K562 (cell line): ENCODE results near the gene PIK3CA. TPM values are rescaled to one million over a fixed set of nuclear protein-coding genes. Genes with fewer than 3 reads are reported as not detected.

Experiments used
- ATF6 ChIP-seq: sonication (generic); formaldehyde crosslinking; IDR thresholded peaks from 2 replicates; pipeline ENCODE4 v1.4.0; 2020; ENCODE audit warnings: mild to moderate bottlenecking, missing genetic modification reagents
- BRCA1 ChIP-seq, 2 experiments: fragments of 450-650 bp in 1 of 2; sonication (generic) in 1 of 2; formaldehyde crosslinking in 1 of 2; IDR thresholded peaks; 2 replicates each; pipeline versions ENCODE4 v1.5.0 to v1.6.1; 2017 to 2020; ENCODE audit warnings: mild to moderate bottlenecking in 1 of 2, missing genetic modification reagents in 1 of 2
- CREB1 ChIP-seq, 2 experiments: sonication (generic) in 1 of 2; formaldehyde crosslinking in 1 of 2; IDR thresholded peaks; 2 replicates each; pipeline versions ENCODE4 v1.6.1 to v1.8.0; 2012 to 2022; ENCODE audit warnings: inconsistent platforms in 1 of 2, mild to moderate bottlenecking in 1 of 2, missing genetic modification reagents in 1 of 2, moderate library complexity in 1 of 2
- DACH1 ChIP-seq: fragments of 450-650 bp; IDR thresholded peaks from 2 replicates; pipeline ENCODE4 v1.6.1; 2018; ENCODE audit not compliant: partially characterized antibody
- EWSR1 ChIP-seq: fragments of 450-650 bp; IDR thresholded peaks from 2 replicates; pipeline ENCODE4 v1.6.1; 2018; ENCODE audit warnings: borderline replicate concordance, mild to moderate bottlenecking, low read depth, moderate library complexity; ENCODE audit not compliant: partially characterized antibody
- GABPA ChIP-seq: fragments of 200-800 bp; sonication (Bioruptor generic); conservative IDR thresholded peaks from 2 replicates; pipeline ENCODE4 v1.6.1; 2016; ENCODE audit warnings: low read depth, missing genetic modification characterization, missing compliant biosample characterization
- KLF13 ChIP-seq: fragments of 450-650 bp; IDR thresholded peaks from 2 replicates; pipeline ENCODE4 v1.6.1; 2016; ENCODE audit warnings: missing genetic modification characterization, low read depth, mild to moderate bottlenecking, missing compliant biosample characterization, moderate library complexity, borderline replicate concordance
- PHF20 ChIP-seq: fragments of 450-650 bp; IDR thresholded peaks from 2 replicates; pipeline ENCODE4 v1.6.1; 2018; ENCODE audit not compliant: partially characterized antibody
- PREB ChIP-seq: sonication (generic); formaldehyde crosslinking; IDR thresholded peaks from 2 replicates; pipeline ENCODE4 v1.8.1; 2023; ENCODE audit warnings: mild to moderate bottlenecking, missing genetic modification reagents
- PRMT5 ChIP-seq: sonication (generic); formaldehyde crosslinking; IDR thresholded peaks from 2 replicates; pipeline ENCODE4 v1.5.0; 2020; ENCODE audit warnings: missing genetic modification reagents
- RUNX1 ChIP-seq: sonication (generic); IDR thresholded peaks from 2 replicates; pipeline ENCODE4 v1.6.1; 2016; ENCODE audit warnings: antibody characterized with exemption, low read depth
- SETDB1 ChIP-seq: IDR thresholded peaks from one replicate; pipeline ENCODE4 v1.6.1; 2012; ENCODE audit warnings: low read length, control low read depth, inconsistent platforms
- ZNF263 ChIP-seq: sonication (generic); formaldehyde crosslinking; IDR thresholded peaks from 2 replicates; pipeline ENCODE4 v1.8.0; 2022; ENCODE audit warnings: mild to moderate bottlenecking, missing genetic modification reagents, borderline replicate concordance
- ZNF407 ChIP-seq: fragments of 450-650 bp; IDR thresholded peaks from 2 replicates; pipeline ENCODE4 v1.6.1; 2016; ENCODE audit warnings: low read depth
- ZNF75A ChIP-seq: fragments of 450-650 bp; formaldehyde crosslinking; IDR thresholded peaks from 2 replicates; pipeline ENCODE4 v1.4.0; 2020; ENCODE audit warnings: mild to moderate bottlenecking
- ZZZ3 ChIP-seq: fragments of 450-650 bp; IDR thresholded peaks from 2 replicates; pipeline ENCODE4 v1.6.1; 2016; ENCODE audit warnings: antibody characterized with exemption, mild to moderate bottlenecking, moderate library complexity
- polyA plus RNA-seq, 8 experiments: library from polyadenylated mRNA; depleted of rRNA in 4 of 8; stranded (reverse) in 5 of 8; unstranded in 3 of 8; fragments of >200 nt; fragmentation: Nextera tagmentation in 2 of 8; fragmentation: Illumina TruSeq in 1 of 8; extraction: Ambion mirVana in 2 of 8; extraction: Trizol in 1 of 8; gene quantifications; 2 replicates each; pipeline versions ENCODE4 v1.2.1 to v1.2.3, GENCODE V29; 2011 to 2014; ENCODE audit warnings: inconsistent platforms in 1 of 8, missing spikeins in 1 of 8
- total RNA-seq, 7 experiments: library from RNA; depleted of rRNA in 6 of 7; stranded (reverse); fragments of >200 nt in 6 of 7; fragmentation: Illumina TruSeq in 2 of 7; extraction: Trizol in 2 of 7; gene quantifications; 2 replicates each; pipeline versions ENCODE4 v1.2.1 to v1.2.3, GENCODE V29; 2011 to 2021; ENCODE audit warnings: low replicate concordance in 1 of 7

The PIK3CA gene
- total and polyA plus RNA-seq, 9 of the 15 experiments (the other 6 are each of a cell fraction or from before 2014, with no cell fraction given), result 3.8 to 19.4 (median 10.8) TPM

GRCh38 chr3:179147873-179148615 lies at the start of gene PIK3CA (continued):
- TF ChIP-seq ZNF407 (no peak), SETDB1 (no peak), DACH1 (no peak), PHF20 (no peak), BRCA1 (IDR thresholded peaks at IDR 0.05) (no peak), BRCA1 (CRISPR knock-in tag; IDR thresholded peaks at IDR 0.05) (no peak), PREB (CRISPR knock-in tag) (no peak), ATF6 (no peak), PRMT5 (no peak), ZNF263 (CRISPR knock-in tag) (no peak), GABPA (tag) (peak; percentile 98), ZZZ3 (no peak), EWSR1 (no peak), RUNX1 (no peak), KLF13 (0 out of 2 replicates have a peak, but pooled peaks have one; percentile 42), CREB1 (IDR thresholded peaks at IDR 0.05) (peak; percentile 77), CREB1 (CRISPR knock-in tag; IDR thresholded peaks at IDR 0.05) (peak; percentile 56; the same call in 1 of the 2 replicates), ZNF75A (CRISPR knock-in tag) (no peak)
